Glutamatergic neuron (in vitro differentiated cells): Measurements from ENCODE around the gene KLK4. TPM values are rescaled to one million over a fixed set of nuclear protein-coding genes. Genes with fewer than 3 reads are reported as not detected.

ENCODE experiments used
- DNase-seq: peaks from one replicate; pipeline ENCODE4 v3.0.0; 2022
- H3K27ac Mint-ChIP-seq: one replicate; pipeline ENCODE4 v1.8.0; 2020; ENCODE audit warnings: mild to moderate bottlenecking, mixed read lengths, inconsistent platforms; ENCODE audit not compliant: unreplicated experiment
- H3K27me3 Mint-ChIP-seq: one replicate; pipeline ENCODE4 v1.8.0; 2020; ENCODE audit warnings: mild to moderate bottlenecking, moderate library complexity, mixed read lengths, inconsistent platforms; ENCODE audit not compliant: unreplicated experiment
- H3K36me3 Mint-ChIP-seq: one replicate; pipeline ENCODE4 v1.8.0; 2020; ENCODE audit warnings: mild to moderate bottlenecking, mixed read lengths, inconsistent platforms; ENCODE audit not compliant: unreplicated experiment
- H3K4me1 Mint-ChIP-seq: one replicate; pipeline ENCODE4 v1.8.0; 2020; ENCODE audit warnings: mild to moderate bottlenecking, low read depth, mixed read lengths, inconsistent platforms; ENCODE audit not compliant: unreplicated experiment
- H3K4me3 Mint-ChIP-seq: one replicate; pipeline ENCODE4 v1.8.0; 2020; ENCODE audit warnings: mild to moderate bottlenecking, mixed read lengths, inconsistent platforms; ENCODE audit not compliant: unreplicated experiment
- H3K9me3 Mint-ChIP-seq: one replicate; pipeline ENCODE4 v1.8.0; 2020; ENCODE audit warnings: mild to moderate bottlenecking, moderate library complexity, mixed read lengths, inconsistent platforms; ENCODE audit not compliant: unreplicated experiment
- total RNA-seq: library from RNA; stranded (reverse); fragmentation: NEBNext Ultra II Directional; extraction: Animal tissue kit (Norgen Biotek cat#: 25700); gene quantifications from one replicate; pipeline ENCODE4 v1.2.1, GENCODE V29; 2021; ENCODE audit not compliant: unreplicated experiment
- TF ChIP-seq, protein P1 (sequence below): fragments of 200-600 bp; sonication (generic); IDR thresholded peaks from one replicate; pipeline ENCODE4 v1.5.0; 2021; ENCODE audit not compliant: partially characterized antibody, unreplicated experiment

The KLK4 gene
- total RNA-seq, 1 donor from 2014 or later, result 0.66 TPM

DNA sequence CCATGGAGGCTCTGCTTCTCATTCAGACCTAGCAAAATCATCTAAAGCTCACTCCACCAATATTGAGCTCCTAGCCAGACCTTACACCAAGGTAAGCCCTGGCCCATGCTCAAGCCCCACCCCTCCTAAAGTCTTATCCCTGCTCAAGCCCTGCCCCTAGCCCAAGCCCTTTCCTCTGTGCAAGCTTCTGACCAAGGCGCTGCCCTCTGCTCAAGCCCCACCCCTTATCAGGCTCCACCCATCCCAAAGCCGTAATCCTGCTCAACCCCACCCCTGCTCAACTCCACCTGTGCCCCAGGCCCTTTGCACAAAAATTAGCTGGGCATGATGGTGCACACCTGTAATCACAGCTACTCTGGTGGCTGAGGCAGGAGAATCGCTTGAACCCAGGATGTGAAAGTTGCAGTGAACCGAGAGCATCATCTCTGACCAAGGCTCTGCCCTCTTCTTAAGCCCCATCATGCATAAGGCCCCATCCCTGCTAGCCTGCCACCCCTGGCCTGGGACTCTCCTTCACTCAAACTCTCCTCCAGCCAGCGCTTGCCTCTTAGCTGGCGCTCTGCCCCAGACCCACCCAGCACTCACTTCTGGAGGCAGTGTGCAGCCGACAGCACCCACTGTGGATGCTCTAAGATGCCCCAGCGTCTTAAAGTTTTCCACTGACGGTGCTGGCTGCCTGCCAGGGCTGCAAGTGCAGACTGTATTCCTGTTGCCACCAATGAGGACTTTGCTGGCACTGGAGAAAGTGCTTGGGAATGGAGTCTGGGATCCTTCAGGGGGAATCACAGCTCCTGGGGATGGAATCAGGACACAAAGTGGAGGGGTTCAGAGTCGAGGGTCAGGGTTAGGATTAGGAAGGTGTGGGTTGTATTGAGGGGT is 16.5 kb downstream of the KLK4 start:
- TF ChIP-seq, protein P1, sequence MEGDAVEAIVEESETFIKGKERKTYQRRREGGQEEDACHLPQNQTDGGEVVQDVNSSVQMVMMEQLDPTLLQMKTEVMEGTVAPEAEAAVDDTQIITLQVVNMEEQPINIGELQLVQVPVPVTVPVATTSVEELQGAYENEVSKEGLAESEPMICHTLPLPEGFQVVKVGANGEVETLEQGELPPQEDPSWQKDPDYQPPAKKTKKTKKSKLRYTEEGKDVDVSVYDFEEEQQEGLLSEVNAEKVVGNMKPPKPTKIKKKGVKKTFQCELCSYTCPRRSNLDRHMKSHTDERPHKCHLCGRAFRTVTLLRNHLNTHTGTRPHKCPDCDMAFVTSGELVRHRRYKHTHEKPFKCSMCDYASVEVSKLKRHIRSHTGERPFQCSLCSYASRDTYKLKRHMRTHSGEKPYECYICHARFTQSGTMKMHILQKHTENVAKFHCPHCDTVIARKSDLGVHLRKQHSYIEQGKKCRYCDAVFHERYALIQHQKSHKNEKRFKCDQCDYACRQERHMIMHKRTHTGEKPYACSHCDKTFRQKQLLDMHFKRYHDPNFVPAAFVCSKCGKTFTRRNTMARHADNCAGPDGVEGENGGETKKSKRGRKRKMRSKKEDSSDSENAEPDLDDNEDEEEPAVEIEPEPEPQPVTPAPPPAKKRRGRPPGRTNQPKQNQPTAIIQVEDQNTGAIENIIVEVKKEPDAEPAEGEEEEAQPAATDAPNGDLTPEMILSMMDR, result no peak
- no peaks in the 10 kb centered on the region for H3K36me3 Mint-ChIP-seq
- H3K4me3 Mint-ChIP-seq, result no peak overlapping the region
- H3K27ac Mint-ChIP-seq, result no peak overlapping the region
- H3K4me1 Mint-ChIP-seq, result no peaks in the 10 kb centered on the region
- DNase-seq, result no peak
- peaks cover 12% of the 10 kb centered on the region for H3K27me3 Mint-ChIP-seq
- H3K9me3 Mint-ChIP-seq, result no peaks in the 10 kb centered on the region

DNA sequence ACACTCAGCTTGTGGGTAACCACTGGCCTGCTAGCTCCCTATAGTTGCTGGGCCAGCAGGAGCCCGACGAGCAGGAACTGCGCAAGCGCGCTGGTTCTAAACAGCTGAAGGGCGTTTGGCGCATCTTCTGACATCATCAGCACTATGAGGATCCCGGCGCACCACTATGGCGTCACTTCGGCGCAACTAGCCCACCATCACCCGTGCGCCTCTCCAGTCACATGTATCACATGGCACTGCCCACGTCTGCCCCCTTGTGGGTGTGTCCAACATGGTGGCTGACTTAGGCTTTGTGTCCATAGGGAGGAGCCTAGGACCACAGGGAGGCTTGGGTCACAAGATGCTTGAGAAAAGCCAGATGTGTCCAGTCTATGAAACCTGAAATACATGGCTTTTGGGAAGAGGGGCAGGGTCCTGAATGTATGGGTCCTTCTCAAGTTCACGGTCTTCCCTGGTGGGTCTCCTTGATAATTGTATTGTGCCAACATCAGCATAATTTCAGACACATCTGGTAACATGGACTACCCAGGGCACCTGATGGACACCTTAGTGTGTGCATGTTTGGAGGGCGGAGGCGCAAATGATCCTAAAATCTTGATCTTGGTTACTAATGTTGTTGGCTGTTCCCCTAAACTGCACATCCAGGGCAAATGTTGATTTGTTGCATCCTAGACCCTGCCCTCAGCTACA is 18.0 kb downstream of the KLK4 start:
- H3K27me3 Mint-ChIP-seq, result peaks cover 12% of the 10 kb centered on the region
- no peak for DNase-seq
- H3K9me3 Mint-ChIP-seq, result peaks cover 2% of the 10 kb centered on the region

DNA sequence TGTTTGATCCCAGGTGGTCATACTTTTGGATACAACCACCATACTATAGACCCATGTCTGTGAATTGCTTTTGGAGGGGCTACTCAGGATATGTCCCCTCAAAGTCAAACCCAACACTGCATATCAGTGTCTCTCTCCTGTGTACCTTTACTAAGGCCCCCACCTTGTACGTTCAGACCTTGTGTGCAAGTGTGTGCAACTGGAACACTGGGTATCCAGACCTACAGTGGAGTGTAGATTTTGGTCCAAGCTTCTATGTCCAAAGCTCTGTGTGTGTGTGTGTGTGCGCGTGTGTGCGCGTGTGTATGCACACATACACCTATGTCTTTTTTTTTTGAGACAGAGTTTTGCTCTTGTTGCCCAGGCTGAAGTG is 20.0 kb downstream of the KLK4 start:
- TF ChIP-seq, protein P1, result no peak
- Mint-ChIP-seq H3K27me3 (peaks cover 14% of the 10 kb centered on the region), H3K9me3 (peaks cover 2% of the 10 kb centered on the region), H3K27ac (no peak overlapping the region), H3K4me1 (no peaks in the 10 kb centered on the region), H3K36me3 (no peaks in the 10 kb centered on the region), H3K4me3 (no peak overlapping the region)
- no peak for DNase-seq

More for the DNA sequence above, 18.0 kb downstream of the KLK4 start:
- H3K4me1 Mint-ChIP-seq, result no peaks in the 10 kb centered on the region
- H3K27ac Mint-ChIP-seq, result no peak overlapping the region
- H3K36me3 Mint-ChIP-seq, result no peaks in the 10 kb centered on the region
- H3K4me3 Mint-ChIP-seq, result no peak overlapping the region
- TF ChIP-seq, protein P1, result no peak

DNA sequence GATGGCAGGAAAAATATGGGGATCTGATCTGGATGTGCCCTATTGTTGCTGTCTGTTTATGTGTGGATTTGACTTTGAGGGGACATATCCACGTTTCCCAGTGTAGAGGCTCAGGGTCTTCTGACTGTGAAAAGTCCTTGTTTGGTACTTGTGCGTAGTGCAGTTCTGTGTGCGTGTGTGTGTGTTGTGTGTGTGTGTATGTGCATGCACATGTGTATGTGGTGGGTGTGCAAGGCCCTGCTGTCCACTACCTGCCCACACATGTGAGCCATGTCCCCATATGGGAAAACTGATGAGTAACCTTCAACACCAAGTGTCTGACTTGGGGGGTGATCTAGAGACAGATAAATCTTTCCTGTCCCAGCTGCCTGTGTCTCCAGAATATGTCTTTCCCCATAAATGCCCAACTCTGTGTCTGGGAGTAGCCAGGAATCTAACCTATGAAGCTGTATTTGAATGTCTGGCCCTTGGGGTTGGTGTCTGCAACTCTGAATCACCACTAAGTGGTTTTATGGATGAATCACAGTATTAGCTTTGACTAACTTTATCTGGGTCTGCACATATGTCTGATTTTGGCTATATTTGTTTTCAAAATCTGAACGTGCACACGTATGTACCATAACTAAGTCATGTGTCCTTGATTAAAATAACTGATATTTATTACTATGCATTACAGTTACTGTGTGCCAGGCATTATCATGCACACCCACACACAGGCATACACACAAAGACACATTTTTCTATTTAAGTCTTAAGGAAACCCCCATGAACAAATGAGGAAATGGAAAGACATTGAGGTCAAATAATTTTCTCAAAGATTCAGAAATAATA is 20.6 kb downstream of the KLK4 start:
- Mint-ChIP-seq H3K9me3 (peaks cover 2% of the 10 kb centered on the region), H3K36me3 (no peaks in the 10 kb centered on the region)
- TF ChIP-seq, protein P1, result no peak

More for the DNA sequence above, 20.6 kb downstream of the KLK4 start:
- Mint-ChIP-seq H3K4me3 (no peak overlapping the region), H3K27ac (no peak overlapping the region), H3K27me3 (peaks cover 14% of the 10 kb centered on the region), H3K4me1 (no peaks in the 10 kb centered on the region)
- DNase-seq, result no peak
